HEK293 (cell line): ENCODE measurements around the gene GMDS.

ENCODE experiments used
- CTCF ChIA-PET: fragments of 350-600 bp; formaldehyde crosslinking; extraction: SDS; loops from one replicate; lab custom pipeline; 2021; ENCODE audit warnings: antibody characterized with exemption; lab: Yijun Ruan, JAX
- POLR2A ChIA-PET: fragments of 300-600 bp; formaldehyde crosslinking; extraction: SDS; loops from one replicate; lab custom pipeline; 2020; ENCODE audit warnings: antibody characterized with exemption, inconsistent platforms; lab: Yijun Ruan, JAX
- H3K27ac ChIP-seq: fragments of 200-500 bp; sonication (Bioruptor generic); 2 replicates; pipeline ENCODE4 v1.5.1; 2014; ENCODE audit warnings: low read depth, low read length, control low read depth, inconsistent platforms; ENCODE audit errors: extremely low read depth
- H3K36me3 ChIP-seq, 2 experiments: fragments of 200-500 bp in 1 of 2; sonication (Bioruptor generic) in 1 of 2; 1 replicate in 1 of 2; 2 replicates in 1 of 2; pipeline ENCODE4 v1.5.1; 2014 to 2017; ENCODE audit warnings: inconsistent platforms in 2 of 2, low read length in 2 of 2; ENCODE audit not compliant: control insufficient read depth in 2 of 2, insufficient read depth in 1 of 2
- H3K4me1 ChIP-seq: fragments of 200-500 bp; sonication (Bioruptor generic); 2 replicates; pipeline ENCODE4 v1.5.1; 2014; ENCODE audit warnings: mild to moderate bottlenecking, low read length, inconsistent platforms; ENCODE audit not compliant: control insufficient read depth, insufficient read depth
- H3K4me3 ChIP-seq: 2 replicates; pipeline ENCODE4 v1.5.1; 2011; ENCODE audit warnings: low read depth, mild to moderate bottlenecking, control low read depth, low read length, moderate library complexity
- H3K9me3 ChIP-seq: fragments of 200-500 bp; sonication (Bioruptor generic); 2 replicates; pipeline ENCODE4 v1.5.1; 2014; ENCODE audit warnings: low read depth, low read length, inconsistent platforms; ENCODE audit not compliant: control insufficient read depth, insufficient read depth
- BCL6B ChIP-seq: fragments of 450-650 bp; formaldehyde crosslinking; IDR thresholded peaks from 2 replicates; pipeline ENCODE4 v1.5.1; 2017; ENCODE audit warnings: missing biosample characterization, missing genetic modification characterization
- CTCF ChIP-seq: fragments of 450-650 bp; formaldehyde crosslinking; IDR thresholded peaks from 2 replicates; pipeline ENCODE4 v1.5.1; 2016; ENCODE audit warnings: missing biosample characterization, missing genetic modification characterization
- ZBTB48 ChIP-seq: fragments of 450-650 bp; formaldehyde crosslinking; IDR thresholded peaks from 2 replicates; pipeline ENCODE4 v1.5.1; 2016; ENCODE audit warnings: missing biosample characterization, missing genetic modification characterization
- ZNF157 ChIP-seq: fragments of 450-650 bp; formaldehyde crosslinking; IDR thresholded peaks from 2 replicates; pipeline ENCODE4 v1.5.1; 2016; ENCODE audit warnings: missing biosample characterization, missing genetic modification characterization
- ZNF426 ChIP-seq: fragments of 450-650 bp; formaldehyde crosslinking; IDR thresholded peaks from 2 replicates; pipeline ENCODE4 v1.5.1; 2017; ENCODE audit warnings: missing biosample characterization, missing genetic modification characterization, mild to moderate bottlenecking, inconsistent platforms, moderate library complexity
- ZNF510 ChIP-seq: fragments of 450-650 bp; formaldehyde crosslinking; IDR thresholded peaks from 2 replicates; pipeline ENCODE4 v1.5.1; 2018; ENCODE audit warnings: mild to moderate bottlenecking, missing genetic modification characterization, missing biosample characterization; ENCODE audit not compliant: insufficient replicate concordance
- ZNF621 ChIP-seq: fragments of 450-650 bp; formaldehyde crosslinking; IDR thresholded peaks from 2 replicates; pipeline ENCODE4 v1.5.1; 2017; ENCODE audit warnings: missing biosample characterization, missing genetic modification characterization
- ZNF654 ChIP-seq: fragments of 450-650 bp; formaldehyde crosslinking; IDR thresholded peaks from 2 replicates; pipeline ENCODE4 v1.5.1; 2016; ENCODE audit warnings: low read depth, missing biosample characterization, missing genetic modification characterization
- ZNF664 ChIP-seq: fragments of 450-650 bp; formaldehyde crosslinking; IDR thresholded peaks from 2 replicates; pipeline ENCODE4 v1.5.1; 2016; ENCODE audit warnings: missing biosample characterization, missing genetic modification characterization
- ZNF692 ChIP-seq: fragments of 450-650 bp; formaldehyde crosslinking; IDR thresholded peaks from 2 replicates; pipeline ENCODE4 v1.5.1; 2016; ENCODE audit warnings: missing biosample characterization, missing genetic modification characterization
- ZNF707 ChIP-seq: fragments of 450-650 bp; formaldehyde crosslinking; IDR thresholded peaks from 2 replicates; pipeline ENCODE4 v1.5.1; 2016; ENCODE audit warnings: missing biosample characterization, missing genetic modification characterization
- TF ChIP-seq, protein P1 (sequence below): fragments of 450-650 bp; formaldehyde crosslinking; IDR thresholded peaks from 2 replicates; pipeline ENCODE4 v1.5.1; 2016; ENCODE audit warnings: missing biosample characterization, missing genetic modification characterization
- TF ChIP-seq, protein P2 (sequence below): fragments of 450-650 bp; formaldehyde crosslinking; IDR thresholded peaks from 2 replicates; pipeline ENCODE4 v1.5.1; 2016; ENCODE audit warnings: missing biosample characterization, missing genetic modification characterization
- TF ChIP-seq, protein P3 (sequence below): fragments of 450-650 bp; formaldehyde crosslinking; IDR thresholded peaks from 2 replicates; pipeline ENCODE4 v1.5.1; 2016; ENCODE audit warnings: missing biosample characterization, missing genetic modification characterization

The GMDS gene

DNA sequence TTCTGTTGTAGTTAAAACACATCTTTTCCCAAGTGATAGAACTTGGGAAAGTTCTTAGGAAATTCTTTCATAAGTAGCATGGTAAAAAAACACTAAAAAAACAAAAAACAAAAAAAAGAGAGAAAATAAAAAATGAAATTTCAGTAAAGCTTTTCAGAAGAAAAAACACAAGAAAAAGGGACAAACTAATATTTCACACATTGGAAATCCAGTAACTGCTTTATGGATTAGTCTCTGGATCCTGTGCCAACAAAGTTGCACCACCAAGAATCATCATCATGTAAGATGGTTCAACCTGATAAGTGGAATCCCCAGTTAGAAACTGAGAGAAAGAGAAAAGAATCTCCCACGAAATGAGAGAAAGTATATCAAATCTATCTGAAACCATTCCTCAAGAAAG is 144.2 kb downstream of the GMDS start (continued):
- TF ChIP-seq, protein P1, sequence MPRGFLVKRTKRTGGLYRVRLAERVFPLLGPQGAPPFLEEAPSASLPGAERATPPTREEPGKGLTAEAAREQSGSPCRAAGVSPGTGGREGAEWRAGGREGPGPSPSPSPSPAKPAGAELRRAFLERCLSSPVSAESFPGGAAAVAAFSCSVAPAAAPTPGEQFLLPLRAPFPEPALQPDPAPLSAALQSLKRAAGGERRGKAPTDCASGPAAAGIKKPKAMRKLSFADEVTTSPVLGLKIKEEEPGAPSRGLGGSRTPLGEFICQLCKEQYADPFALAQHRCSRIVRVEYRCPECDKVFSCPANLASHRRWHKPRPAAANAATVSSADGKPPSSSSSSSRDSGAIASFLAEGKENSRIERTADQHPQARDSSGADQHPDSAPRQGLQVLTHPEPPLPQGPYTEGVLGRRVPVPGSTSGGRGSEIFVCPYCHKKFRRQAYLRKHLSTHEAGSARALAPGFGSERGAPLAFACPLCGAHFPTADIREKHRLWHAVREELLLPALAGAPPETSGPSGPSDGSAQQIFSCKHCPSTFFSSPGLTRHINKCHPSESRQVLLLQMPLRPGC (tag by site-specific recombination): no peak
- TF ChIP-seq CTCF (tag by site-specific recombination): no peak
- TF ChIP-seq, protein P2, sequence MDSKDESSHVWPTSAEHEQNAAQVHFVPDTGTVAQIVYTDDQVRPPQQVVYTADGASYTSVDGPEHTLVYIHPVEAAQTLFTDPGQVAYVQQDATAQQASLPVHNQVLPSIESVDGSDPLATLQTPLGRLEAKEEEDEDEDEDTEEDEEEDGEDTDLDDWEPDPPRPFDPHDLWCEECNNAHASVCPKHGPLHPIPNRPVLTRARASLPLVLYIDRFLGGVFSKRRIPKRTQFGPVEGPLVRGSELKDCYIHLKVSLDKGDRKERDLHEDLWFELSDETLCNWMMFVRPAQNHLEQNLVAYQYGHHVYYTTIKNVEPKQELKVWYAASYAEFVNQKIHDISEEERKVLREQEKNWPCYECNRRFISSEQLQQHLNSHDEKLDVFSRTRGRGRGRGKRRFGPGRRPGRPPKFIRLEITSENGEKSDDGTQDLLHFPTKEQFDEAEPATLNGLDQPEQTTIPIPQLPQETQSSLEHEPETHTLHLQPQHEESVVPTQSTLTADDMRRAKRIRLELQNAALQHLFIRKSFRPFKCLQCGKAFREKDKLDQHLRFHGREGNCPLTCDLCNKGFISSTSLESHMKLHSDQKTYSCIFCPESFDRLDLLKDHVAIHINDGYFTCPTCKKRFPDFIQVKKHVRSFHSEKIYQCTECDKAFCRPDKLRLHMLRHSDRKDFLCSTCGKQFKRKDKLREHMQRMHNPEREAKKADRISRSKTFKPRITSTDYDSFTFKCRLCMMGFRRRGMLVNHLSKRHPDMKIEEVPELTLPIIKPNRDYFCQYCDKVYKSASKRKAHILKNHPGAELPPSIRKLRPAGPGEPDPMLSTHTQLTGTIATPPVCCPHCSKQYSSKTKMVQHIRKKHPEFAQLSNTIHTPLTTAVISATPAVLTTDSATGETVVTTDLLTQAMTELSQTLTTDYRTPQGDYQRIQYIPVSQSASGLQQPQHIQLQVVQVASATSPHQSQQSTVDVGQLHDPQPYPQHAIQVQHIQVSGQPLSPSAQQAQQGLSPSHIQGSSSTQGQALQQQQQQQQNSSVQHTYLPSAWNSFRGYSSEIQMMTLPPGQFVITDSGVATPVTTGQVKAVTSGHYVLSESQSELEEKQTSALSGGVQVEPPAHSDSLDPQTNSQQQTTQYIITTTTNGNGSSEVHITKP (tag by site-specific recombination): peak; percentile 82
- no peak for TF ChIP-seq ZNF157
- no peak for TF ChIP-seq ZNF621 (tag by site-specific recombination)
- no peak for TF ChIP-seq ZBTB48 (tag by site-specific recombination)

DNA sequence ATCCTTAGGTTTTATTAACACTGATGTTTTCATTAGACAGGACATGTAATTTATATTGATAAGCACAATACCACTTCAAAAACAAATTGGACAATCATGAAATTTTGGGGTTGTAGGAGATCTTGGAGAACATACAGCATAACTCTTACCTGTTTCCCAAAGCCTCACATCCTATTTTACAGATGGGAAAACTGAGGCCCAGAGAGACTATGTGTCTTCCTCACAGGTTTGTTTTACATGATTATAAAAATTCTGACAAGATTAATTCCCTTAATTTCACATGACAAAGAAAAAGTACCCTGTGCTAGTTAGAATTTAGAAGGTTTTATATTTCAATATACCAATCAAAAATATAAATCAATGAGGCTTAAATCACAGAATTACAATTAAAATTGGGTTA is 145.5 kb downstream of the GMDS start:
- TF ChIP-seq ZNF707 (tag by site-specific recombination): no peak
- no peak for TF ChIP-seq ZNF664 (tag by site-specific recombination)
- TF ChIP-seq BCL6B (tag by site-specific recombination): no peak
- TF ChIP-seq, protein P3, sequence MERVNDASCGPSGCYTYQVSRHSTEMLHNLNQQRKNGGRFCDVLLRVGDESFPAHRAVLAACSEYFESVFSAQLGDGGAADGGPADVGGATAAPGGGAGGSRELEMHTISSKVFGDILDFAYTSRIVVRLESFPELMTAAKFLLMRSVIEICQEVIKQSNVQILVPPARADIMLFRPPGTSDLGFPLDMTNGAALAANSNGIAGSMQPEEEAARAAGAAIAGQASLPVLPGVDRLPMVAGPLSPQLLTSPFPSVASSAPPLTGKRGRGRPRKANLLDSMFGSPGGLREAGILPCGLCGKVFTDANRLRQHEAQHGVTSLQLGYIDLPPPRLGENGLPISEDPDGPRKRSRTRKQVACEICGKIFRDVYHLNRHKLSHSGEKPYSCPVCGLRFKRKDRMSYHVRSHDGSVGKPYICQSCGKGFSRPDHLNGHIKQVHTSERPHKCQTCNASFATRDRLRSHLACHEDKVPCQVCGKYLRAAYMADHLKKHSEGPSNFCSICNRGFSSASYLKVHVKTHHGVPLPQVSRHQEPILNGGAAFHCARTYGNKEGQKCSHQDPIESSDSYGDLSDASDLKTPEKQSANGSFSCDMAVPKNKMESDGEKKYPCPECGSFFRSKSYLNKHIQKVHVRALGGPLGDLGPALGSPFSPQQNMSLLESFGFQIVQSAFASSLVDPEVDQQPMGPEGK (tag by site-specific recombination): no peak
- TF ChIP-seq ZNF426 (tag by site-specific recombination): no peak
- TF ChIP-seq ZNF510: no peak
- no peak for TF ChIP-seq ZNF692
- TF ChIP-seq ZNF654 (tag by site-specific recombination): no peak
- ChIA-PET POLR2A (no interaction called here), CTCF (interaction anchor here (0.6 to 2.1 kb wide), 4 partner anchors 70 to 535 kb away, joined by 3 to 12 read pairs (median 6); no protein-coding TSS in a partner anchor)
- H3K4me1 ChIP-seq: peaks cover 29% of the 10 kb centered on the region
- no peaks in the 10 kb centered on the region for H3K9me3 ChIP-seq
- no peak overlapping the region for H3K27ac ChIP-seq
- H3K36me3 ChIP-seq: no peaks in the 10 kb centered on the region
- H3K4me3 ChIP-seq: no peak overlapping the region
